Stimulated activated CD8-positive, alpha-beta memory T cell treated with anti-CD3 and anti-CD28 coated beads, Interleukin-12 subunit alpha, Interleukin-12 subunit beta, amount 100 ng/mL, for 24 hours (primary cell): ENCODE measurements around the gene SRPRB.

Experiments used
- DNase-seq: peaks from one replicate; pipeline ENCODE4 v3.0.0-alpha.2; 2020; ENCODE audit errors: extremely low read depth

SRPRB gene

GRCh38 chr3:133825969-133826727, 20.5 kb downstream of the SRPRB start:
- no peak for DNase-seq

- no peak for DNase-seq
These were observed 21.5 kb downstream of the SRPRB start for GRCh38 chr3:133827136-133827535.

GRCh38 chr3:133827684-133828083, 22.1 kb downstream of the SRPRB start:
- DNase-seq: no peak

- DNase-seq: no peak
These were observed 23.1 kb downstream of the SRPRB start for GRCh38 chr3:133828576-133829309.

- DNase-seq: no peak
These were observed 23.7 kb downstream of the SRPRB start for GRCh38 chr3:133829310-133829707.

GRCh38 chr3:133830071-133830470, 24.5 kb downstream of the SRPRB start:
- DNase-seq: no peak

GRCh38 chr3:133831966-133832801, 26.6 kb downstream of the SRPRB start:
- no peak for DNase-seq

GRCh38 chr3:133832802-133833144, 27.2 kb downstream of the SRPRB start:
- DNase-seq: no peak

GRCh38 chr3:133833267-133833666, 27.7 kb downstream of the SRPRB start:
- DNase-seq: no peak

- DNase-seq: no peak
These were observed 28.4 kb downstream of the SRPRB start for GRCh38 chr3:133833880-133834620.

GRCh38 chr3:133834621-133835417, 29.2 kb downstream of the SRPRB start:
- DNase-seq: no peak

- DNase-seq: no peak
These were observed 29.8 kb downstream of the SRPRB start for GRCh38 chr3:133835418-133835743.

GRCh38 chr3:133835961-133836360, 30.3 kb downstream of the SRPRB start:
- DNase-seq: no peak

- DNase-seq: no peak
These were observed 31.0 kb downstream of the SRPRB start for GRCh38 chr3:133836497-133837158.

- no peak for DNase-seq
These were observed 32.1 kb downstream of the SRPRB start for GRCh38 chr3:133837487-133838295.

GRCh38 chr3:133838296-133838789, 32.7 kb downstream of the SRPRB start:
- no peak for DNase-seq

- no peak for DNase-seq
These were observed 33.5 kb downstream of the SRPRB start for GRCh38 chr3:133838916-133839800.

- DNase-seq: no peak
These were observed 34.6 kb downstream of the SRPRB start for GRCh38 chr3:133840055-133840737.
